Measurements from ENCODE around the gene MACROD2. TPM values are rescaled to one million over a fixed set of nuclear protein-coding genes. Genes with fewer than 3 reads are reported as not detected.

MACROD2 gene
- total and polyA plus RNA-seq, 2 experiments from 2014 or later: 2.8 to 4.3 TPM

GRCh38 chr20:15257569-15257870 lies 1262.2 kb downstream of the MACROD2 start:
- Histone ChIP-seq H3K79me2 (replicated peaks; ENCODE audit: insufficient read depth) (no peaks in the 10 kb centered on the region), H3K36me3 (ENCODE audit: insufficient read depth) (no peaks in the 10 kb centered on the region), H2AFZ (no peak overlapping the region), H3K4me2 (no peak overlapping the region), H3K27me3 (ENCODE audit: insufficient read depth) (no peaks in the 10 kb centered on the region), H4K20me1 (replicated peaks; ENCODE audit: insufficient read depth) (no peaks in the 10 kb centered on the region), H3K4me1 (ENCODE audit: insufficient read depth) (no peaks in the 10 kb centered on the region), H3F3A (replicated peaks; ENCODE audit: low read depth) (no peaks in the 10 kb centered on the region), H3K27ac (ENCODE audit: low read depth) (no peak overlapping the region), H3K9me2 (ENCODE audit: insufficient read depth) (0 out of 2 replicates have a peak, but pooled peaks cover 5% of the 10 kb centered on the region), H3K4me3 (no peak overlapping the region)
- Mint-ChIP-seq H3K4me3 (no peak overlapping the region), H3K9me3 (no peaks in the 10 kb centered on the region), H3K27me3 (ENCODE audit: insufficient read depth, low read depth, poor library complexity) (no peaks in the 10 kb centered on the region), H3K27ac (no peak overlapping the region), H3K4me1 (no peaks in the 10 kb centered on the region), H3K36me3 (ENCODE audit: low read depth) (no peaks in the 10 kb centered on the region; the same call in 2 of the 3 replicates)
- no peak for DNase-seq (ENCODE audit: low spot score)
- TF ChIP-seq ZNF462 (CRISPR knock-in tag; IDR thresholded peaks at IDR 0.05) (no peak), ETS1 (IDR thresholded peaks at IDR 0.05) (no peak), EZH2phosphoT487 (IDR thresholded peaks at IDR 0.05; ENCODE audit: unreplicated experiment) (no peak), NANOG (IDR thresholded peaks at IDR 0.05; ENCODE audit: borderline replicate concordance) (no peak), EZH2 (IDR thresholded peaks at IDR 0.05; ENCODE audit: low read depth, unreplicated experiment) (no peak), CREB1 (CRISPR knock-in tag; IDR thresholded peaks at IDR 0.05; ENCODE audit: low read depth) (no peak), ZNF114 (CRISPR knock-in tag; IDR thresholded peaks at IDR 0.05) (no peak), CTCF (conservative IDR thresholded peaks at IDR 0.05; ENCODE audit: low read depth in 2 of 2) (no peak), REST (IDR thresholded peaks at IDR 0.05; ENCODE audit: unreplicated experiment) (no peak), JUNB (IDR thresholded peaks at IDR 0.05; ENCODE audit: unreplicated experiment) (no peak), POLR2AphosphoS5 (IDR thresholded peaks at IDR 0.05; ENCODE audit: low read depth) (no peak), ZNF331 (CRISPR knock-in tag; IDR thresholded peaks at IDR 0.05; ENCODE audit: low read depth) (no peak)
- no peak for ATAC-seq

Measured in GM23338 (cell line).